Effector CD8-positive, alpha-beta T cell (primary cell): ENCODE results near the gene TNFSF18.

ENCODE experiments used
- DNase-seq: peaks from one replicate; lab custom pipeline; 2025; lab: John Stamatoyannopoulos, UW

TNFSF18 gene

GRCh38 chr1:173039626-173040025 lies 11.1 kb downstream of the TNFSF18 start:
- DNase-seq, result no peak

GRCh38 chr1:173038875-173039554 lies 11.7 kb downstream of the TNFSF18 start:
- no peak for DNase-seq

- no peak for DNase-seq
Measured at GRCh38 chr1:173024543-173024942, 26.2 kb downstream of the TNFSF18 start.

- no peak for DNase-seq
Measured at GRCh38 chr1:173023343-173023742, 27.4 kb downstream of the TNFSF18 start.

GRCh38 chr1:173020138-173020750 lies 30.5 kb downstream of the TNFSF18 start:
- DNase-seq, result no peak

GRCh38 chr1:173017792-173018191 lies 32.9 kb downstream of the TNFSF18 start:
- no peak for DNase-seq

- no peak for DNase-seq
Measured at GRCh38 chr1:173016419-173016818, 34.3 kb downstream of the TNFSF18 start.

- no peak for DNase-seq
Measured at GRCh38 chr1:173015629-173016028, 35.1 kb downstream of the TNFSF18 start.

- no peak for DNase-seq
Measured at GRCh38 chr1:173014160-173014559, 36.6 kb downstream of the TNFSF18 start.

- no peak for DNase-seq
Measured at GRCh38 chr1:173012126-173012525, 38.6 kb downstream of the TNFSF18 start.

GRCh38 chr1:173009597-173009996 lies 41.1 kb downstream of the TNFSF18 start:
- DNase-seq, result no peak

GRCh38 chr1:173005196-173005864 lies 45.4 kb downstream of the TNFSF18 start:
- DNase-seq, result no peak

- no peak for DNase-seq
Measured at GRCh38 chr1:173002891-173003838, 47.6 kb downstream of the TNFSF18 start.

GRCh38 chr1:172999349-172999748 lies 51.4 kb downstream of the TNFSF18 start:
- no peak for DNase-seq

GRCh38 chr1:172997941-172998361 lies 52.8 kb downstream of the TNFSF18 start:
- DNase-seq, result no peak

GRCh38 chr1:172993640-172994039 lies 57.1 kb downstream of the TNFSF18 start:
- DNase-seq, result no peak

- DNase-seq, result no peak
Measured at GRCh38 chr1:172991674-172992400, 58.9 kb downstream of the TNFSF18 start.

GRCh38 chr1:172990598-172991215 lies 60.0 kb downstream of the TNFSF18 start:
- DNase-seq, result no peak
